Hepatic stellate cell (primary cell): ENCODE results near the gene TSC2.
"Not testable (repeated sequence)": the region's sequence is repeated elsewhere in the genome, so short reads cannot be mapped to it uniquely, and the experiment has no call there.

Experiments used
- DNase-seq: peaks from one replicate; pipeline ENCODE4 v3.0.0; 2011; ENCODE audit warnings: low spot score

TSC2 gene

GRCh38 chr16:2031081-2031577, 16.7 kb upstream of the TSC2 start:
- no peak for DNase-seq

DNA sequence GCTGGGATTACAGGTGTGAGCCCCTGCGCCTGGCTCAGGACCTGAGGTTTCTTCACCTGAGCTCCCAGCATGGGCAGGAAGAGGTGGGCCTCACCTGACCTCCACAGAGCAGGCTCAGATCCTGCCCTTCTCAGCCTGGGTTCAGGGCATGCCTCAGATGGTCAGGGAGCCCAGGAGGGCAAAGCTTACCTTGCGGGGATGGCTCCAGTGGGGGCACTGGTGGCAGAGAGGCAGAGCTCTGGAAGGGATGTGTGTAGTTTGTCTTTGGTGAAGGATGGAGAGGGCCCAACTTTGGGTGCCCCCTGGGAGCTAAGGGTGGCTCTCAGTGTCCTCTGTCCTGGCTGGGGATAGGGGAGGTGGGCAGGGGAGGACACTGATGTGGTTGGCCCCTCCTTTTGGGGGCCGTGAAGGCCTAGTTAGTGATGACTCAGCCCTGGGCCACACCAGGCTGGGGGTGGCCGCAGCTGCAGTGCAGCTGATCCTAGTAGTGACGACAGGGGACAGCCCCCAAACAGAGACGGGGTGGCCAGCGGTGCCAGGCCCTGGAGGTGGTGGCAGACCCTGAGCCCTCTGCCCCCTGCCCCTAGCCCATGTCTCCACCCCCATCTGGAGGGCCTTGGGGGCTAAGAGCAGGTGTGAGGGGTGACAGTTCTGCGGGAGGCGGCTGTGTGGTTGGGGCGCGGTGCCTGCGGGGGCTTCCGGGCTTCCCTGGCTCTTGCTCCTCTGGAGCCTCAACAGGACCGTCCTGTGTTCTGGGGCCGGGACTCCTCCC, 15.3 kb upstream of the TSC2 start:
- DNase-seq: peak; percentile 59

DNA sequence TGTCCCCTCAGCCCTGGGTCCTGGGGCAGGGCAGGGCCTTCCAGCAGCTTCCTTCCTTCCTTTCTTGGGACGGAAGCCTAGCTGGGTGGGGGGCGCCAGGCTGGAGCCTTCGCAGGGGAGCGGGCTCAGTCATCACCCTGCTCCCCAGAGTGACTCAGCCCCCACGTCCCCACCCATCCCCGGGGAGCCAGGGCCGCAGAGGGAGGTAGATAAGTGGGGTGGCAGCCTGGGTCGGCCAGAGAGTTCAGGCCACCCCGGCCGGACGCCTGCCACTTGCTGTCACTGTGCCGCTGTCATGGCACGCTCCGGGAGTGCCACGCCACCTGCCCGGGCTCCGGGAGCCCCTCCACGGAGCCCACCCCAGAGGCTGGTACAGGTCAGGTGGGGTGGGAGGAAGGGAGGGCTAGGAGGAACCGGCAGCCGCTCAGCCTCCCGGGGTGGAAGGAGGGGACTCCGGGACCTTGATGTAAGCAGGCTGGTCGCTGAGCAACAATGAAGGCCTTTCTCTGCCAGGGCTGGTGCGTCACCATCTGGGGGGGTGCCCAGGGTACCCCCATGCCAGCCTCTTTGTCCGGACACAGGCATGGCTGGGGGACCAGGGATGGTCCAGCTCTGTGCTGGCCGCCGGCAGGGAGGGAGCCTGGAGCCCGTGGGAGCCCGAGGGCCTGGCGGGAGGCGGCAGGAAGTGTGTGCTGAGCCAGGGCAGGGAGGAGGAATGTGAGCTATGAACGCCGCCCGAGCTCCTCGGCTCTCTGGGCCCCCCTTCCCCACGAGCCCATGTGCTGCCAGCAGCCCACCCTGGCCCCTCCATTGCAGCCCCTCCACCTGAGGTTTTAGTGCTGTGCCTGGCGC, 14.5 kb upstream of the TSC2 start:
- DNase-seq: peak; percentile 72

- not testable (repeated sequence) for DNase-seq
These were observed 13.7 kb upstream of the TSC2 start for GRCh38 chr16:2033909-2034695.

DNA sequence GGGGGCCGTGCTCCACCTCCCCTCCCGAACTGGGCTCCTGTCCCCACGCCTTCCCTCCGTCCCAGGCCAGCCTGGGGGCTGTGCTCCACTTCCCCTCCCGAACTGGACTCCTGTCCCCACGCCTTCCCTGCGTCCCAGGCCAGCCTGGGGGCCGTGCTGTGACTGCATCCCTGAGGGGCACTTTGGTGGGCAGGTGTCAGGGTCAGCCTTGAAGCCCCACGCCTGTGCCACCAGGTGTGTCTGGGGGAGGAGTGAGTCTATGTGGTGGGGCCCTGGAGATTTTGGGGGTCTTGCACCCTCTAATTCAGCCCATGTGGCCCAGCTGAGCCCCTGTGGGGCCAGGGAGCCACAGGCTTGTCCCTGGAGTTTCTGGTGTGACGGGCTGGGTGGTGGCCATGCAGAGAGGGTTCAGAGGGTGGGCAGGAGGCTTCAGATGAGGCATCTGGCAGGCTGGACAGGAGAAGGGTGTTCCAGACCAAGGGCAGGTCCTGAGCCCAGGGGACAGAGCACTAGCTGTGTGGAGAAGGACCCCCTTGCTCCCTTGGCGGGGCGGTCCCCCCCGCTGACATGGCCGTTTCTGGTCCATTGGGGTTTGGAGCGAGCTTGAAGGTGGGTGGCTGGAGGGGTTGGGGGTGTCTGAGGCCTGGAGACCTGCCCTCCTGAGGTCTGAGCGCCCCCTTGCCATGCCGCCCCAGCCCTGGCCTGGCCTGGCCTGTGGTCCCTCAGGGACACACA, 12.9 kb upstream of the TSC2 start:
- DNase-seq: no peak

DNA sequence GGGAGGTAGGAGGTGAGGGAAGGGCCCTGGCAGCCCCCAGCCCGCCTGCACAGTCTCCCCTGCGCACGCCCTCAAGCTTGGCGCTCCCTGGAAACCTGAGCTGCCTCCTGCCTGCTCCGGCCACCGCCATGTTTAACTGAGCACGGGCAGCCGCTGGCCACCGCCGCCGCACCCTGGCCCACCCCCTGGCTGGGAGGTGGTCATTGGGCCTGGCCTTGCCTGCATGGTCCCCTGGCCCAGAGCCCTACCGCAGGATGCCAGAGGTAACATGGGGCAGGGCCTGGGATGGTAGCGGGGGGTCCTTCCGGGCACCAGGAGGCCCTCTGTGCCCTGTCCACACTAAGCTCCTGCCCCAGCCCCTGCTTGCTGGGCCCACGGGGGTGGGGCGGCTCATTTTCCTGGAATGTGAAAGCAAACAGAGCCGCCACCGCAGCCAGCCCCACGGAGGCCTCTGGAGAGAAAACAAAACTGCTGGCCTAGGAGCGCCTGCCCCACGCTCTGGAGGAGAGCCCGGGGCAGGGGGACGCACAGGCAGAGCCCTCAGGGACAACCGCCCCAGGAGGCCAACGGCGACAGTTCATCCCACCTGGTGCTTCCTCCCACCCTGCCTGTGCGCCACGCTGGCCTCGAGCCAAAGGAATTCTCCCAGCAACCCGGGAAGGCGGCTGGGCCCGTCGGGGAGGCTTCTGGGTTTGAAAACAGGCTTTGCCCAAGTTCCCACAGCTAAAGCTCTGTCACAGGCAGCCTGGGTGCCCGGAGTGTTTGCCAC, 12.2 kb upstream of the TSC2 start:
- DNase-seq: peak; percentile 93

- DNase-seq: no peak
These were observed 11.4 kb upstream of the TSC2 start for GRCh38 chr16:2036200-2036966.

- DNase-seq: no peak
These were observed 10.7 kb upstream of the TSC2 start for GRCh38 chr16:2037115-2037514.

GRCh38 chr16:2037647-2038381, 10.0 kb upstream of the TSC2 start:
- no peak for DNase-seq

GRCh38 chr16:2038382-2039231, 9.2 kb upstream of the TSC2 start:
- no peak for DNase-seq

GRCh38 chr16:2039274-2040031, 8.3 kb upstream of the TSC2 start:
- peak; percentile 98 for DNase-seq

GRCh38 chr16:2040041-2040786, 7.6 kb upstream of the TSC2 start:
- DNase-seq: no peak

- DNase-seq: no peak
These were observed 6.8 kb upstream of the TSC2 start for GRCh38 chr16:2040787-2041522.

- no peak for DNase-seq
These were observed 5.4 kb upstream of the TSC2 start for GRCh38 chr16:2042171-2042985.

DNA sequence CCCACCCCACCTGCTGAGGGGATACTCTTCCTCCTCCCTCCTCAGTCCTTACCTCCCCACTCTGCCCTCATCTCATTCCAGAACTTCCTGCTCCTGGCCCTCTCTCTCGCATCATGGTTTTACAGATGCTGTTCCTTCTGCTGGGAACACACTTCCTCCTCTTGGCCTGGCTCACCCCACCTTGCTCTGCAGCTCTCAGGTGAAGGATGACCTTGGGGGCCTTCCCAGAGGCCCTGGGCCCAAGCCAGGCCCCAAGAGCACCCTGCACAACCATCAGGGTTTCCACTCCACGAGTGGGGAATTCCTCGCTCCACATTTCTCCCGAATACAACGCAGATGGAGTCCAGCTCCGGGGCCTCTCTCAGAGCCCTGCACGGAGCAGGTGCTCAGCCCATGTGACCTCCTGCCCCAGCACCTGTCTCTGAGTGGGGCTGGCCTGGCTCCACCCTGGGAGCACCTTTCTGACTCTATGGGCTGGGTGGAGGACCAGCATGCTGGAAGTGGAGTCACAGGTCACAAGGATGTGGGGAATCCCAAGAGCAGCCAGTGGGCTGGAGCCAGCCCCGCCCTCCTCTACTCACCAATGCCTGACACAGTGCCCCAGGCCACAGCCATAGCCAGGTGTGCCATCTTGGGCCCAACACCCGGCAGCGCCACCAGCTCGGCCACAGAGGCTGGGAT, 4.7 kb upstream of the TSC2 start:
- no peak for DNase-seq
